Fibroblast of skin of left biceps (primary cell): ENCODE data around the gene STK38.

Source experiments
- DNase-seq, 2 experiments: peaks; one replicate each; pipeline ENCODE4 v3.0.0-alpha.2; 2013; ENCODE audit warnings: low read depth in 2 of 2

STK38 gene

DNA sequence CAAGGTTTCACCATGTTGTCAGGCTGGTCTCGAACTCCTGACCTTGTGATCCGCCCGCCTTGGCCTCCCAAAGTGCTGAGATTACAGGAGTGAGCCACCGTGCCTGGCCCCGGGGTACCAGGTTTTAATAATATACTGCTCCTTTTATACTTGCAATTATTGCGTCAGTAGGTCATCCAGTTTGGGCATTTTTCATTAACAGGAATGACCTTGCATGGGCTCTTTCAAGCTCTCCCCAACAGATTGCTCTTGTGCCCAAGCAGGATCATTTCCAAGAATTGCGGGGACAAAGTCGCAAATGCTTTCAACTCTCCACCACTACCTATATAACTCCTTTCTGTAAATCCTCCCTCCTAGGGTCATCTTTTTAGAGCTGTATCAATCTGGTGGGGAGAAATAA, 23.8 kb downstream of the STK38 start:
- DNase-seq: no peak

DNA sequence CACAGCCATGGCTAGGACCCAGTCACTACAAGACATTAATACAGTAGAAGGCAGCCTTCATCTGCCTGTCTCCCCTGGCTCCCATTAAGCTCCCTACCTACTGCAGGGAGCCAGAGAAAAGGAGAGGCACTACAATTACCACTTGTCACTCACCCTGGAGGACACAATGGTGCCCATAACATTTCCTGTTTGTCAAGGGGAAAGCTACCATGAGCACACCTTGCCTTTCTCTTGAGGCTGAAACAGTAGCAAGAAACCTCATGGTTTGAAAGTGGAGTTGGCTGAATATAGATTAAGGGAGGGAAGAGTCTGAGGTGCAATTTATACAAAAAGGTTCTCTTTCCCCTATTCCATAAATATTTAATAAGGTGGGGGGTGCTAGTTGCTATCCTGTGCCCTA, 27.9 kb downstream of the STK38 start:
- no peak for DNase-seq

DNA sequence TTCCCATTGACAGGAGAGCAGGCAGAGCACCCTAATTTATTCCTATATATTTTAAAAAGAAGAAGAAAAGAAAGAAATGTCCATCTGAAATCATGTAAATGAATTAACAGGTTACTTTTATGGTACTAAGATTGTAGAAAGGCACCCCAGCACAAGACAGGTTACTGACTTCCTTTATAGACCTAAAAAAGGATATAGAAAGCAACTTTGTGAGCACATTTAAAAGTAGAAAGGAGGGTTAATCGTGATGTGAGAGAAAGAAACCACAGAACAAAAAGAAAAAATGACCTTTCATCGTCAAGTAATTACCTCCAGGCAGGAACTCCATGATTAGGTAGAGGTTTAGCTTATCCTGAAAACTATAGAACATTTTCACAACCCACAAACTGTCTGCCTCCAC, 29.9 kb downstream of the STK38 start:
- no peak for DNase-seq

DNA sequence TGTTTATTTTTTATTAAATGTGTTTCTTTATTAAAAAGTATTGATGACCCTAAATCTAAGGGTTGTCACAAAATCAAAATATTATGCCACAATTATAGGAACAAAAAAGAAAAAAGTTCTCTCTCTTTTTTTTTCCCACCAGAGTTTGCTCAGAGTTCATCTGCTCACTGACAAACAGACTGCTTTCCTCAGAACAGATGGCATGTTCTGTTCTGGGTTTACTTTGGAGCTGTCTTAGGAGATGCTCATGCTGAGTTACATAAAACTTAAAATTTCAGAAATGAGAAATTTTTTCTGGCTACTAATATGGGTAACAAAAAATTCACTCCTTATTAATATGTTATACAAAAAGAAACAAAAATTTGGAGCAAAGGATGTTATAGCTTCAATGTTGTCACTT, 30.3 kb downstream of the STK38 start:
- DNase-seq: no peak

DNA sequence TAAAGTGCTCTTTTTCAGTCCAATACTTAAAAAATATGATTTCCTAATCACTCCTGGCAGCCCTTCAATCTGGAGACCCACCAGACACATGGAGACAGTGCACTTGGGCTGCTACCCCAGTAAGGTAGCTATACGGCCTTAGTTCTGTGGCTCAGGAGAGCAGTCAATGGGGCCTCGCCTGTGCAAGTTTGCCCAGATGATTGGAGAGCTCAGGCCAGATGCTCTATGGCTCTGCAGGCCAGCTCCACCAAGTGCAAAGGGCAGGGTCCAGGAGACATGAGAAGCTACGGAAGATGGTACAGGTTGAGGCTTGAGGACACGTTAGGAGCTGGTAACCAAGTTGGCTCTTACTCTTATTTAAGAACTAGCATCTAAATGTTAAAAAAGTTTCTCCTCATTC, 30.7 kb downstream of the STK38 start:
- no peak for DNase-seq

DNA sequence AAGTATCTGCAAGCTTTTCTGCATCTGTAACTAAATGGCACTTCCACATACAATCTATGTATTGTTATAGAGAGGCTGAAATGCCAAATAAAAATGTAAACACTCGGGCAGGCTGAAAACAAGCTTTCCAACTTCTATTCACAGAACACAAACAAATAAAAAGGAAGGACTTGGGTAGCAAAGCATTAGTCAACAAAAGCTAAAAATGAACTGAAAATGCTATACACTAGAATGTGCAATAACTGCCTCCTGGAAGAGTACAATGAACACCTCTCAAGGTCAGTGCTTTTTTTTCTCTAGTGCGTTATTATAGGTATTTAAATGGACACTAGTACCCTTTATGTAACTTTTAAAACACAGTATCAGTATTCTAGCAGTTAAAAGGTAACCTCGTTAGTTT, 31.4 kb downstream of the STK38 start:
- DNase-seq: no peak

DNA sequence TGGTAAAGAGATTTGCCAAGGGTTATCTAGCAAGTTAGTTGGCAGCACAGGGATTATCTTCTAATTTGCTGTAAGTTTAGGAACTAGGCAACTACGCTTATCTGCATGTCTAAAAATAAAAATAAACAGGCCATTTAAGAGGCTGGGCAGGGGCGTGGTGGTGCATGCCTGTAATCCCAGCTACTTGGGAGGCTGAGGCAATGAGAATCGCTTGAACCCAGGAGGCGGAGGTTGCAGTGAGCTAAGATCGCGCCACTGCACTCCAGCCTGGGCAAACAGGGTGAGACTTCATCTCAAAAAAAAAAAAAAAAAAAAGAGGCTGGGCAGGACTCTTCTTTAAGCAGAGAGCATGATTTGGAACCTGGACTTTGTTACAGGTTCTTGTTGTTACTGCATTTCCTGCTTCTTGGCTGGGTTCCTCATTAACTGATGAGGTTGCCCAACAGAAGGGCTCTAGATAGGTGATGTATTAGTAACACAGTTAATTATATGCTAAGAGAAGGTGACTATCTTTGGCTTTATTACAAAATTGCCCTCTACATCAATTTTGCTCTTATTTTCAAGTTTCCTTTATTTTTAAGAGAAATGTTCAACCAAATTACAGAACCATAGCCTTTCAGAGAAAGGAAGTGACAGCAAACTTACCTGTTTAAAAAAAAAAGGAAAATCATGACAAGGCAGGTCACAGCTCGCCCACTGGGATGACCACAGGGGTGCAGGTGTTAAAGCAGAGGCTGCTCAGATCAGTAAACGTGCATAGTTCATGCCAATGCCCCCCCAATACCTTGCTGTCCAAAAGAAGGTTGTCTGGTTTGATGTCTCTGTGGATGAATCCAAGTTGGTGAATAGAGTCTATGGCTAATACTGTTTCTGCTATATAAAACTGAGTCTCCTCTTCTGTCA, 32.5 kb downstream of the STK38 start:
- no peak for DNase-seq

DNA sequence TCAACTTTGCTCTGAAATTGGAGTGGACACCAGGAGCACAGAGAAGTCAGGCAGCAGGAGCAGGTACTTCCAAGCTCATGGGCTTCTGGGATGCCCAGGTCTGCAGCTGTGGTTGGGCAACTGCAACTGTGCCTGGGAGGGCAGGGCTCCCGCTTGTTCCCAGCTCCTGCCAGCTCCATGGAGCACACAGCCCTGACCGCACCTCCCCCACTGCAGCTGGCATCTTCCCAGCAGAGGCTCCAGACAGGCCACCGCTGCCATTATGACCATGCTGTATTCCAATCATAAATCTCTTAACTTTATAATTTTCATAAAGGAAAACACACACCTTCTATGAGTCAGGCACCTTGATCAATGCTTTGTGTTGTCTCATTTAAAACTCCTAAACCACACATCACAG, 36.9 kb downstream of the STK38 start:
- no peak for DNase-seq

DNA sequence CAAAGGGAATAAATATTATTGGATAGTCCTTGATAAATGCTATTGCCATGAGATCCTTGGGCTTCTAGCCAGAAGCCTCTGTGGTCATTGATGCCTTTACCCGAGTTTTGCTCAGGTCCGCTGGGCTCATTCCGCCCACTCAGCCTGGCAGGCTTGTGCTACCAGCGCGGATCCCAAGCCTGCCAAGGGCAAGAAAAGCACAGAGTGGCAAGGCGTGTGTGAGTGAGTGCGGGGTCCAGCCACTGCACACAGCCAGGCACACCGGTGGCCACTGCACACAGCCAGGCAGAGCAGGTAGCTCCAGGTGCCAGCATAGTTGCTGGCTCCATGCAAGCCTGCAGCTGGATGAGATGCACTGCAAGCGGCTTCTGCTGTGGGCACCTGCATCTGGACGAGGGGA, 38.7 kb downstream of the STK38 start:
- no peak for DNase-seq

DNA sequence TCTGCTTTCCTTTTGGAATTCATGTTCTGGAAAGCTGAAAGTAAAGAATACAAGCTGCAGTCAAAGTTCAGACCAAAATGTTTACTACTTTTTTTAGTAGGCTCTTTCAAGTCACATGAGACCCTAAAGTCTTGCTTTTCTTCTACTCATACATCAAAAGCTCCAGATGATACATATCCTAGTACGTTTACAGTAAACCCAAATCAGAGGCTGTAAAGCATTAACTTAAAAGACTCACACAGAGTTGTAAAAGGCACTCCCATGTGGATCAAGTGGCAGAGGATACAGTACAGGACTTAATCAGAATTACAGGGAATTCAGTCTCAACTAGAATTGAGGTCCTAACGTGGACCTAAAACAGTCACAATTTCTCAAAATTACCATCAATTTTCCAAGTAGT, 40.7 kb downstream of the STK38 start:
- DNase-seq: no peak

DNA sequence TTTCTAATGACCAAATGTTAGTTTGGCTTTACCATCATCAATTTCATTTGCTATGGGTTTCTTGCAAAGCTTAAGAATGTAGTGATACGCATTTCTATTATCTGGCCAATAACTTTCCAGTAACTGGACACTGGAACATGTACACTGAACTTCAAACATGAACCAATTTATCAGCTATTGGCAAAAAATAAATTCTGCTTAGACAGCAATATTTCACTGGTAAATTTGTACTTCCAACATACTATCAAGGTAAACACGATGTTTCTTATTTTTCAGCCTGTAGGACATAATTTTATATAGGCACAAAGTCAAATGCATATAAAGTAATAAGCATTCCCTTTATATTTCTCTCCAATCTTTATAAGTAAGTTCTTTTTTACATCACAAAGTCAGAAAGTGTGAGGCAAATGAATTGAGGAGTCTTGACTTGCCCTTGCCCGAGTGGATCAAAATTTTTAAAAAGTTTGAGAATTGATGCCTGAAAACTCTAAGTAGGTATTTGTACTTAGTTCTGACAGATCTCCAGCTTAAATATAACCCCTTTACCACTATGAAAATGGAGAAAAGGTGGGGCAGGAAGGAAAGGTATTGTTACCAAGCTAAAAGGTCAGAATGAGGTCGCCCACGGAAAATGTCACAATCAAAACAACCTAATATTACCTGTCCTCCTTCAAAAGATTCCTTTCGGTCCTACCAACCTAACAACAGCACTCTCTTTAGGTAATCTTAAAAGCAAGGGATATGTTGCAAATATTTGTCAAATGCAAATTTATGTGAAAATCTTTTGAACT, 41.3 kb downstream of the STK38 start:
- DNase-seq: no peak

DNA sequence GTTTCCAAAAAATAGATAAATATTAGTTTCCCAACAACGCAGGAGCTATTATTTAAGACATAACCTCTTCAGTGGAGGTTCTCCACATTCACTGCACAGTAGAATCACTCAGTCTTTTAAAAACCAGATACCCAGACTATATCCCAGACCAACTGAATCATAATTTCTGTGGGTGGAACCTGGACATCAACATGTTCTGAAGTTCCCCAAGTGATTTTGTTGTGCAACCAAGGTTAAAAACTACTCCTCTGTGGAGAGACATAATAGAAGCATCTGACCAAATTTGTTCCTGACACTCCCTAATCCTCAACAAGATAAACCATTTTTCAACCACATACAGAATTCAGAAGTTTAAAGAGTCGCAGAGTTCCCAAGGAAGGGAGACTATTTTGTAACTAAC, 42.3 kb downstream of the STK38 start:
- no peak for DNase-seq

DNA sequence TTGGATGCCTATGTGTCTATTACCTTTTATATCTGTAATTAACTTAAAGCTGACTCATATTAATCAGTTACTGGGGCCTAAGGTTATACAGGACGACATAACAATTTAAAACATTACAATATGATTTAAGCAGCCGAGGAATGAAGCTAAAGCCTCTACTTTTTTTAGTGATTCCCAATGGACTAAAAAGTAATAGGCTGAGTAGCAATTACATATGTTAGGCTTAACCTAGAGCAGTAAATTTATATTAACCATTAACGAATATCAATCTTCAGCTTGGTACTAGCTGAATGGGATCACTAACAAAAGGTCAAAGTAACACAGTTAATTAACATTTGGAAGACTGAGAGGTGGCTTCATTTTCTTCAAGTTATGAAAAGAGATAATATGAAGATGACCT, 43.1 kb downstream of the STK38 start:
- DNase-seq: no peak

DNA sequence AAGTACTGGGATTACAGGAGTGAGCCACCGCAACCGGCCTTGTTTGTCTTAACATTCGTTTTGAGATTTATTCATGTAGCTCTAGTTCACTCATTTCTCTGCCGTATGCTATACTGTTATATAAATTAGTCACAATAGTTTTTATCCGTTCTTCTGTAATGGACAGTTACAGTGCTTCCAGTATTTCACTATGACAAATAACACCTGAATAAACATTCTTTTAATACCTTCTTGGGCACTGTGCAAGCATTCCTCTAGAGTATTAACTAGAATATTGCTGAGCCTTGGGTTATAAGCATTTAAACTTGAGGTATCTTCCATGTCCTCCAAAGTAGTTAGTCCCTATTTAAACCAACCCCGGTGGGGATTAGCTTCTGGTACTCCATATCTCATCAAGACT, 45.6 kb downstream of the STK38 start:
- DNase-seq: no peak

DNA sequence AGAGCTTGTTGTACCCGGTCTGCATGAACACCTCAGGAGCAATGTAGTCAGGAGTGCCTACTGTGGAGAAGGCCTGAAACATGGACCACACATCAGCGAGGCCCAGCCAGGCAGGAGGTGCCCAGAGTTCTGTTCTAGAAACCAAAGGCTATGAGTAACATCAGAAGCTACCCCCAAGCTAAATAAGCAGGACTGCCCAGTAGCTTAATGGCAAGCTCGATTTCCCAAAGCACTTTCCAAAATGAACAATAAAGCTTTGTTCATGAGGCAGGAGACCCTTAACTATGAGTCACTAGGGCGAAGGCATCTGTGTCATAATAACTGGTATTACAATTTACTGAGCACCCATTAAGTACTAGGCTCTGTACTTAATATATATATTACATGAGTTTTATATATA, 47.4 kb downstream of the STK38 start:
- DNase-seq: no peak

DNA sequence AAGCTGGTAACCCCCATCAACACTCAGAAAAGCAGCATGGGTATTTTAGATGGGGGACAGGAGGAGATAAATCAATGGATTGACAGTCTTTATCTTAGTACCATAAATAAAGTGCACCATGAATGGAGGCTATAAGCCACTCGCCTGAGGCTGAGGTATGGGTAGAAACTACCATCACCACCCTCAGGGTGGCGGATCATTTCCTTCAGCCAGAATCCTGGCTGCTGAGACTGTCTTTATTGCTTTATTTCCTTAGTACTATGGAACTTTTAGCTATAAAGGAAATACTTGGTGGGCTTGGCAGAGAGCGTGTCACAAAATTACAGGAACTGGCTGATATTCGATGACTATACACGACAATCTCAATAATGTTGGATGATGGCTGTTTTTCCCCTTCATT, 52.2 kb downstream of the STK38 start:
- no peak for DNase-seq

DNA sequence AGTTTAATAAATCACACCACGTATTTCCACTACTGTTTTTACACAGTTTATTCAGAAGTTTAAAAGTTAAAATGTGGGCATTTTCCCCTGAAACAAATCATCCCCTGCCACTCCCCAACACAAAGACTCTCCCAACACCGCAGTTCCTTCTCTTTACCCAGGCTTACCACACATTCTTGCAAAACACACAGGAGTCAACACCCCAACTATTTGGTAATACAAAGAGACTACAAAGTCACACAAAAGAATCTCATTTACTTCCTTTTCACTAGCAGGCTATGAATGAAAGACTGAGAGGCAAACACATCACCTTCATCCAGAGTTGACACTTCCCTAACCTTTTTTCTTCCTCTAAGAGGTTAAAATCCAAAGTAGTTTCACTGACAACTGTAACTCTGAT, 53.4 kb downstream of the STK38 start:
- DNase-seq: no peak

DNA sequence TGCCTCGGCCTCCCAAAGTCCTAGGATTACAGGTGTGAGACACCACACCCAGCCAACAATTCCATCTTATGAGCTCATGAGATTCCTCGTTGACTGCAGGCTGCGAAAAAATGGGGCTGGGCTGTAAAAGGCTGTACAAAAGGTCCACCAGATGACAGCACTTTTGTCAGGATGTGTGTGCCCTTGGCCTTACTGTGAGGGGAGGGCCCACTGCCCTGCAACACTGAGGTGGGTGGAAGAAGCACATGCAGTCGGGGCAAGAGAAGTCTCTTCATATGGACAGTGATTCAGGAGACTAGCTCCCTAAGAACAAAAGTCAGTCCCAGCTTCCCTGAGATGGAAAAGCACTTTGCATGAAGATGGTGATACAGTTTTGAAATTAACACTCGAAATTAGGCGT, 54.0 kb downstream of the STK38 start:
- DNase-seq: no peak

DNA sequence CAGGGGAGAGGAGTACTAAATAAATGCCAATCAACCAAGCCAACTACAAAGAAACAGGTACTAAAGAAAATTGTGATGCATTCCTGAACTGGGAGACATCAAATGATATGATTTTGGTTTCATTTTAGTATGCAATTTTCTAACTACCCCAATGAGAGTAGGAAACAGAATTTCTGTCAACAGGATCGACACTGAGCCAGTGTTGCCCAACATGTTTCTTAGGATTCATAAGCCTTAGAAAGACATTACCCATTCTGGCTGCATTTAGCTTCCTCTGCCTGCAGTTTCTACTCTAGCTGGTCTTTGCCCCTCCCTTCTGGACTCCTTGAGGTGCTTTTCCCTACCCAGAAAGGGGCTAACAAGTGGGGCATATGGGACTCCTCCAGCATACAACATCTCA, 54.7 kb downstream of the STK38 start:
- no peak for DNase-seq

DNA sequence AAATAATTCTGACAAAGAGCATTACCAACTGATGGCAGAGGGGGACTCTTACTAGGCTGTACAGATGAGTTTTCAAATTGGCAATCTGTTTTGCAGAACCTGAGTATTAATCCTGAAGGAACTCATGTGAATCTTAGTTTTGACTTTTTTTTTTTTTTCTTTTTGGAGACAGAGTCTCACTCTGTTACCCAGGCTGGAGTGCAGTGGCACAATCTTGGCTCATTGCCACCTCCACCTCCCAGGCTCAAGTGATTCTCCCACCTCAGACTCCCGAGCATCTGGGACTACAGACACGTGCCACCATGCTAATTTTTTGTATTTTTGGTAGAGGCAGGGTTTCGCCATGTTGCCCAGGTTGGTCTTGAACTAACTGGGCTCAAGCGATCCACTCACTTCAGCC, 55.2 kb downstream of the STK38 start:
- DNase-seq: no peak

DNA sequence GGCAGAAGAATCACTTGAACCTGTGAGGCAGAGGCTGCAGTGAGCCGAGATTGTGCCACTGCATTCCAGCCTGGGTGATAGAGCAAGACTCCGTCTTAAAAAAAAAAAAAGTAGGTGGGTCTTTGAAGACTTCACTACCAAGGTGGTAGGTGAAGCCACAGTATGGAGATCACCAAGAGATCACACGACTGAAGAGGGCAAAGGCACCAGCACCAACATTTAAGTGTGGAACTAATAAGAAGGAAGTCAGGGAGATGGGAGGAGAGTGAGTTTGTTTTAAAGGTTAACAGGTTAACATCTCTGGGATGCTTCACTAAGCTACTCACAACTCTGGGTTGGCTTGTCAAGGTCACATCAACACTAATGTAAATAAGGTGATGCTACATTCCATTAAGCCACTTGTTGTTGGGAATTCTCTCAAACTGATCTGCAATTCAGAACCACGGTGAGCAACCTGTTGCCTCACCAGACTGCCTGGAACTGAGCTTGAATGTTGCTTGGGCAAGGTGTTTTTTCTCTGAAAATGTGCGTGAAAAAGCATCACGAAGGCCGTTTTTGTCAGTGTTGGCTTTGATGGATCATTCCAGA, 55.8 kb downstream of the STK38 start:
- no peak for DNase-seq

DNA sequence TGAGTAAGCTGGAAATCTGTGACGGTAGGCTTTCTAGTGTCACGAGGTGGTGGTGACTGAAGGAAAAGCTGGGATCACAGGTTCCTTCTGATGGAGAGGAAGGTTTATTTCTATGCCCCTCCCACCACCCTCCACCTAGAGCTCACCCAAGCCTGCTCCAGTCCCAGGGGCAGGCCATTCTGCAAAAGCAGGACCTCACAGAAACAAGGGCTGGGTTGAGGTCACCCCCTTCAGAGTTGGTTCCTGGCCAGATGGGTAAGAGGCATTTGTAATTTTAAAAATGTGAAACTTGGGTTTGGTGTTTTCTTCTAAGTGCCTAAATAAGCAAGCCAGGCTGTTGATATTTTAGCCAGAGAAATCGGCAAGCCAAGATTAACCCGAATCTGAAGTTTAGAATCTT, 57.9 kb downstream of the STK38 start:
- DNase-seq: no peak

DNA sequence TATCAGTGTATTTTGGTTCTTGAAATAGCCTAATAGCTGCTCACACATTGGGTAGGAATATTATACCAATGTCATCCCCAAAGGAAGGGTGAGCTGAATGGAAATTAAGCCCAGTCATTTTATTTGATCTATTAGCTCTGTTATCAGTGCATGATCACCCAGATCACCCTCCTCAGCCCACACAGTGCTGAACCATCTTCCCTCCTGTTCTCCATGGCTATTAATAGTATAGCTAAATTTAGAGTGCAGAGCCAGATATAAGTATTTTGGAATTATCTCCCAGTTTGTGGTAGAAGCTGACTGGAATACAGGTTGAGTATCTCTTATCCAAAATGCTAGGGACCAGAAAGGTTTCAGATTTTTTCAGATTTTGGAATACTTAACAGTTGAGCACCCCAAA, 59.1 kb downstream of the STK38 start:
- no peak for DNase-seq
